HUES48 (cell line): ENCODE results near the gene CARM1.
"Not testable (repeated sequence)": the region's sequence is repeated elsewhere in the genome, so short reads cannot be mapped to it uniquely, and the experiment has no call there.

Source experiments
- H3K27ac ChIP-seq: one replicate; pipeline ENCODE4 v1.7.0; 2013; ENCODE audit warnings: low read depth, low read length, inconsistent platforms
- H3K27me3 ChIP-seq: 2 replicates; pipeline ENCODE4 v1.6.1; 2013; ENCODE audit warnings: mild to moderate bottlenecking, low read length; ENCODE audit not compliant: control insufficient read depth, insufficient read depth
- H3K36me3 ChIP-seq: 2 replicates; pipeline ENCODE4 v1.6.1; 2013; ENCODE audit warnings: low read length; ENCODE audit not compliant: control insufficient read depth, insufficient read depth
- H3K4me1 ChIP-seq: 2 replicates; pipeline ENCODE4 v1.6.1; 2013; ENCODE audit warnings: mild to moderate bottlenecking, low read length; ENCODE audit not compliant: control insufficient read depth, insufficient read depth
- H3K4me3 ChIP-seq: 2 replicates; pipeline ENCODE4 v1.5.1; 2013; ENCODE audit warnings: mild to moderate bottlenecking, low read depth, low read length
- H3K9ac ChIP-seq: 2 replicates; pipeline ENCODE4 v1.6.1; 2013; ENCODE audit warnings: mild to moderate bottlenecking, low read depth, low read length, moderate library complexity
- H3K9me3 ChIP-seq: 2 replicates; pipeline ENCODE4 v1.6.1; 2013; ENCODE audit warnings: low read length; ENCODE audit not compliant: control insufficient read depth, insufficient read depth

The CARM1 gene

DNA sequence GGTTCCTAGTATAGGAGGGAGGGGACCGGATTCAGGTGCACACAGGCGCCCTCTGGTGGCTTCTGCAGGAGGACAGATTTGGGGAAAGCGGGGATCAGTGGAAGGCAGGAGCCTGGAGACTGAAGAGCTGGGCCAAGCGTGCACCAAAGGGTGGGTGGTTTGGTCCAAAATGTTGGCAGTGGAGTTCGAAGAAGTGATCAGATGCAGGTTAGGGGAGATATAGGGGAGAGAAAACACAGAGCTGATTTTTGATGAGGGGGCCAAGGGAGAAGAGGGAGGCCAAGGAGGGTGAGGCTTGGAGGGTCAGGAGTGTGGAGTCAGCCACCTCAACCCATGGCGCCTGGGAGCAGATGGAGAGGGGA lies 6.8 kb upstream of the CARM1 start:
- Histone ChIP-seq H3K4me1 (no peaks in the 10 kb centered on the region), H3K9me3 (no peaks in the 10 kb centered on the region)

DNA sequence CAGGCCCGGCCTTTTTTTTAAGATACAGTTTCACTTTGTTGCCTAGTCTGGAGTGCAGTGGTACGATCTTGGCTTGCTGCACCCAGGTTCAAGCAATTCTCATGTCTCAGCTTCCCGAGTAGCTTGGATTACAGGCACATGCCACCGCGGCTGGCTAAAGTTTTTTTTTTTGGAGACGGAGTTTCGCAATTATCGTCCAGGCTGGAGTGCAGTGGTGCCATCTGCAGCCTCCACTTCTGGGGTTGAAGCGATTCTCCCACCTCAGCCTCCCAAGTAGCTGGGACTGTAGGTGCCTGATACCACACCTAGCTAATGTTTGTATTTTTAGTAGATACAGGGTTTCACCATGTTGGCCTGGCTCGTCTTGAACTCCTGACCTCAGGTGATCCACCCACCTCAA lies 4.9 kb upstream of the CARM1 start:
- Histone ChIP-seq H3K36me3 (no peaks in the 10 kb centered on the region), H3K27me3 (no peaks in the 10 kb centered on the region), H3K9ac (no peak overlapping the region), H3K4me1 (no peaks in the 10 kb centered on the region), H3K4me3 (no peak overlapping the region), H3K9me3 (no peaks in the 10 kb centered on the region), H3K27ac (no peak overlapping the region)

More for the DNA sequence above, 6.8 kb upstream of the CARM1 start:
- no peaks in the 10 kb centered on the region for H3K36me3 ChIP-seq
- H3K4me3 ChIP-seq = no peak overlapping the region
- no peak overlapping the region for H3K9ac ChIP-seq
- no peaks in the 10 kb centered on the region for H3K27me3 ChIP-seq
- H3K27ac ChIP-seq = no peak overlapping the region

DNA sequence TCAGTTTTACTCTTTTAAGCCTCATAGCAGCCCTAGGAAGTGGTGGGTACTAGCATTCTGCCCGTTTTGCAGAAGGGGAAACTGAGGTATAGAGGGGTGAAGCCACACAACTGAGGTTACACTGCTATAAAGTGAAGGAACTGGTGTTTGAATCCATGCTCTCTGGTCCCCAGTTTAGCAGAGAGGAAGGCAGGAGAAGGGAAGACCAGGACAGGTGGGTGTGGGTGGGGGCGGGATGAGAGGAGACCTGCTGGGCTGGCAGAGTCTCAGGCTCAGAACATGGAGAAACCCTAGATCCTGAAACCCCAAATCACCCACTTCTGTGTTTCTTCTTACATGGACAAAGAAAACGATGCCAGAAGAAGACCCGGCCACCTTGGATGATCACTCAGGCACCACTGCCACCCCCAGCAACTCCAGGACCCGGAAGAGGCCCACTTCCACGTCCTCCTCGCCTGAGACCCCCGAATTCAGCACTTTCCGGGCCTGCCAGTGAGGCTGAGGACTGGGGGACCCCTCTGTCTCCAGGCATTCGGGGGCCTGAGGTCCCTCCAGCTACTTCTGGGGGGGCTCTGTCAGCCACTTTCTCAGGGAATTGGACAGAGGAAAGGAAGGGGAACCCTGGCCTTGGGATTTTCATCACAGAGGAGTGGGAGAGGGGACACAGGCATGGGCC lies 2.3 kb upstream of the CARM1 start:
- Histone ChIP-seq H3K9me3 (no peaks in the 10 kb centered on the region), H3K36me3 (no peaks in the 10 kb centered on the region), H3K4me3 (no peak overlapping the region), H3K27me3 (no peaks in the 10 kb centered on the region), H3K4me1 (peaks cover 7% of the 10 kb centered on the region), H3K9ac (no peak overlapping the region), H3K27ac (no peak overlapping the region)

DNA sequence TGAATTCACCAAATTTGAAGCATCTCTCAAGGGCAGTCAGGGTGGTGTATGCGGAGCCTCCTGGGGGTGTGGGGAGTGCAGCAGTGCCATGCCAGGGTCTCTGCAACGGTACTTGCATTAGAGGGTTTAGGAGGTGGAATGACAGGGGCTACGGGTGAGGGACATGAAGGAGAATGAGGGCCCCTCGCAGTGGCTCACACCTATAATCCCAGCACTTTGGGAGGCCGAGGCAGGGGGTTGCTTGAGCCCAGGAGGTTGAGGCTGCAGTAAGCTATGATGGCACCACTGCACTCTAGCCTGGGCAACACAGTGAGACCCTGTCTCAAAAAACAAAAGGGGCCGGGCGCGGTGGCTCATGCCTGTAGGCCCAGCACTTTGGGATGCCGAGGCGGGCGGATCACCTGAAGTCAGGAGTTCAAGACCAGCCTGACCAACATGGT lies 1.5 kb upstream of the CARM1 start:
- not testable (repeated sequence) for H3K27ac ChIP-seq, H3K36me3 ChIP-seq, H3K4me1 ChIP-seq, H3K9me3 ChIP-seq, H3K27me3 ChIP-seq, H3K4me3 ChIP-seq, H3K9ac ChIP-seq

DNA sequence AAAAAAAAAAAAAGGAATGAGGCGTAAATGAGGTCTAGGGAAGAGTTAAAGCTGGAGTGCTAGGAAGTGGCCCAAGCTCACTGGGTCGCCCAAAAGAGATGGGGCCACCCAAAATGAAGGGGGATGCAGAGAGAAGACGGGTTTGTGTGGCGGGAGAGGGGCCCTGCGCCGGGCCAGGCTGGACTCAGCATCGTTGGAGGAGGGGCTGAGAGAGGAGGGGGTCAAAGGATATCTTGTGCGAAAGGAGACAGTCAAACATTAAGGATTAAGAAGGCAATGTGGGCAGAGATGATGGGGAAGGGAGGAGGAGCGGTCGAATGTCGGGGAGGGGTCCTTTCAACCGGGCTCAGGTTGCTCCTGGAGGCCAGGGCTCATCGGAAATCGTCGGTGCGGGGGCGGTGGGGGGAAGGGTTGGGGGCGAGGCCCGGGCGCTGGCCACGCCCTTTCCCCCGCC lies 825 bp upstream of the CARM1 start:
- peaks cover 4% of the 10 kb centered on the region; the same call in 1 of the 2 replicates for H3K36me3 ChIP-seq
- no peaks in the 10 kb centered on the region for H3K27me3 ChIP-seq
- no peaks in the 10 kb centered on the region for H3K9me3 ChIP-seq
- H3K4me3 ChIP-seq = peak overlapping the region; percentile 72
- peaks cover 7% of the 10 kb centered on the region for H3K4me1 ChIP-seq
- H3K27ac ChIP-seq = peak overlapping the region; percentile 93
- H3K9ac ChIP-seq = peak overlapping the region; percentile 75

DNA sequence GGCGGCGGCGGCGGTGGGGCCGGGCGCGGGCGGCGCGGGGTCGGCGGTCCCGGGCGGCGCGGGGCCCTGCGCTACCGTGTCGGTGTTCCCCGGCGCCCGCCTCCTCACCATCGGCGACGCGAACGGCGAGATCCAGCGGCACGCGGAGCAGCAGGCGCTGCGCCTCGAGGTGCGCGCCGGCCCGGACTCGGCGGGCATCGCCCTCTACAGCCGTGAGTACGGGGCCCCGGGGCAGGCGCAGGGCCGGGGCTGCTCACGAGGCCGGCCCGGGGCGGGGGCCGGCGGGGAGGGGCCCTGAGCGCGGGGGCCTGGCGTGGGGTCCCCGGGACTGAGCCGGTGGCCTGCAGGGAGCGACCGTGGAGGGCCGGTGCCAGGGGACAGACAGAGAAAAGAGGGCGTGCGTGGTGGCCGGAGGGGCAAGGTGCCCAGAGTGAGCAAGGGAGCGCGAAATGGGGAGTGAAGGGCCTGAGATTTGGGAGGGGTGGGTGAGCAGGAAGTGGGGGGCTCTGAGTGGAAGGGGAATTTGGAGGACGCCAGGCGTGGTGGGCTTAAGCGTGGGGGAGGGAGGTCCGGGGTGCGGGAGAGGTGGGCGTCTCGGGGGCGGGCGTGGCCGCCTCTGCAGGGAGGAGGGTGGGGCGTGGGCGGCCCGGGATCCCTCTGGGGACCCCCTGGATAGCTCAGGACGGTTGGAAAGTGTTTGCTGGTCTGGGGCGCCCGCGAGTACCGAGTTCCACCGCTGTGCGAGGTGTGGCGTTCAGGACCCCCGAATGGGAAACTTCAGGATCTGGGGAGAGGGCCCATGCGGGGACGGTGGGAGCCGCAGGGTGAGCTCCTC lies 575 bp downstream of the CARM1 start:
- Histone ChIP-seq H3K27me3 (no peaks in the 10 kb centered on the region), H3K36me3 (peaks cover 4% of the 10 kb centered on the region; the same call in 1 of the 2 replicates), H3K27ac (peak overlapping the region; percentile 78), H3K4me1 (peaks cover 7% of the 10 kb centered on the region), H3K9ac (peak overlapping the region; percentile 70), H3K9me3 (no peaks in the 10 kb centered on the region), H3K4me3 (peak overlapping the region; percentile 77)

DNA sequence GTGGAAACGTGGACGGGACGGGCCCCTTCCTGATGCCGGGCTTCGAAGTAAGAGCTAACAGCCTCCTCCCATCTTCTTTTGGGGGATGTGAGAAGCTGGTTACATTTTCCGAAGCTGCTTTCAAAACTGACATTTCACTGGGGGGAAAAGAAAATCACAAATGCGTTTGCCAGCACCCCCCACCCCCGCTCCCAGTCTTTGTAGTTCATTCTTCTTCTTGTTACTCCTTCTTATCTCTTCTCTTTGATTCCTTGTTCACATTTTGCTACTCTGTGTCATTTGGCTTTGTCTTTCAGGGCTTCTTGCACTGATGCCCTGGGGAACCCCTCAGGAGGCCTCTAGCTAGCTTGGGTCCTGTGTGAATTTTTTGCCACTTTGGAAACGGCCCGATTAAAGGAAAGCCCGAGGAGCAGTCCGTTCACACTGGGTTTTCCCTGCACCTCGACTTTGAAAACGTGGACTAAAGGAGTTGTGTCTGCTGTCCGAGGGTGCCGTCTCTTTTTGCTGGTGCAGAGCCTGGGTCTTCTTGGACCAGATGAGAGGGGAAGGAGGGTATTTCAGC lies 1.3 kb downstream of the CARM1 start:
- no peaks in the 10 kb centered on the region for H3K9me3 ChIP-seq
- peaks cover 4% of the 10 kb centered on the region; the same call in 1 of the 2 replicates for H3K36me3 ChIP-seq
- H3K27ac ChIP-seq = peak overlapping the region; percentile 78
- peak overlapping the region; percentile 45 for H3K9ac ChIP-seq
- H3K4me1 ChIP-seq = peaks cover 7% of the 10 kb centered on the region
- no peaks in the 10 kb centered on the region for H3K27me3 ChIP-seq
- peak overlapping the region; percentile 77 for H3K4me3 ChIP-seq

DNA sequence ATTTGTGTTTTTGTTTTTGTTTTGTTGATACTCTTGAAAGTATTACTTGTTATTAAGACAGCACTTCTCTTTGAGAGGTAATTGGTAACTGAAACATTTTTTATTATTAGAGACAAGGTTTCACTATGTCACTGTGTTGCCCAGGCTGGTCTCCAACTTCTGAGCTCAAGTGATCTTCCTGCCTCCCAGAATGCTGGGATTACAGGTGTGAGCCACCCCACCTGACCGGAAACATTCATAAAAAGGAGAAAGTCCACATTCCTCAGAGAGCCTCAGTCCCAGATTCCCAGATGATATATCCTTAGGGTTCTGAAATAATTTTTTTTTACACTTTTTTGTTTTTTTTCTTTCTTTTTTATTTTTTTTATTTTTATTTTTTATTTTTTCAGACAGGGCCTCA lies 2.7 kb downstream of the CARM1 start:
- Histone ChIP-seq H3K4me3 (no peak overlapping the region), H3K4me1 (peaks cover 11% of the 10 kb centered on the region), H3K27me3 (no peaks in the 10 kb centered on the region), H3K27ac (no peak overlapping the region), H3K9me3 (no peaks in the 10 kb centered on the region), H3K9ac (no peak overlapping the region), H3K36me3 (peaks cover 4% of the 10 kb centered on the region; the same call in 1 of the 2 replicates)

DNA sequence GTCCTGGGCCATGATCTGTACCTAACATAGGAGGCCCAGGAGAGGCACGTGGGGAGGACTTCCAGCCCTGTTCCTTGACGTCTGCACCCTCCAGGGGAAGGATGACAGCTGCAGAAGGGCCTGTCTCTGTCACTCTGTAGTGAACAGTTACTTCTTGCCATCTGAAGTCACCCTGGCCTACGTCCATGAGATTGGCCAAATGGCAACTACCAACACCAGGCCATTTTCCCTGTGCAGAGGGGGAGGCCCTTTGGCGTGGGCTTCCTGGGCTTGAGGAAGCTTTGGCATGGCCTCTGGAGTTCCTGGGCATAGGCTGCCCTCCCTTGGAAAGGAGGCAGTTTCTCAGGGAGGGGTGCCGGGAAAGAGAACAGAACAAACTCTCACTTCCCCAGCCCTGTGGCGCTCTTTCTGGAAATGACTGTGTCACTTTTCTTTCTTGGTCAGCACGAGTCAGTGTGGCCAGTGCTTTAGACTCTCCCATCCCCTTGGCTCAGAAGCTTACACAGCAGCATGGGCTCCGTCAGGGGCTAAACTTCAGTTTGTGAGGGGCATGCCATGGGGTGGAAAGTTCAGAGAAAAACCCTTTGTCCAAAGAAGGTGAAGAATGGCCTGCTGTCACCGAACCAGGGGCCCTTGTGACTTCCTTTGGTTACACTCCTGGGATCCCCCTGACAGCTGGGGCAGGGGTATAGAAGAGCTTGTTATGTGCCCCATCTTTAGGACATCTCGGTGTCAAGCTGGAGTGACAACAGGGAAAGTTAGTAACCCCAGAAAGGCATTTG lies 5.3 kb downstream of the CARM1 start:
- no peak overlapping the region for H3K9ac ChIP-seq

DNA sequence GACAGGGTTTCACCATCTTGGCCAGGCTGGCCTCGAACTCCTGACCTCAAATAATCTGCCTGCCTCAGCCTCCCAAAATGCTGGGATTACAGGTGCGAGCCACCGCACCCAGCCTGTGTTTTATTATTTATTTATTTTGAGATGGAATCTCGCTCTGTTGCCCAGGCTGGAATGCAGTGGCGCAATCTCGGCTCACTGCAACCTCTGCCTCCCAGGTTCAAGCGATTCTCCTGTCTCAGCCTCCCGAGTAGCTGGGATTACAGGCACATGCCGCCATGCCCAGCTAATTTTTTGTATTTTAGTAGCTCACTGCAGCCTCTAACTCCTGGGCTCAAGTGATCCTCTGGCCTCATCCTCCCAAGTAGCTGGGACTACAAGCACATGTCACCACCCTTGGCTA lies 6.3 kb downstream of the CARM1 start:
- not testable (repeated sequence) for H3K27ac ChIP-seq, H3K4me3 ChIP-seq, H3K36me3 ChIP-seq, H3K9me3 ChIP-seq, H3K27me3 ChIP-seq, H3K9ac ChIP-seq
- peaks cover 36% of the 10 kb centered on the region for H3K4me1 ChIP-seq

More for the DNA sequence above, 5.3 kb downstream of the CARM1 start:
- Histone ChIP-seq H3K27ac (no peak overlapping the region), H3K4me1 (peaks cover 31% of the 10 kb centered on the region), H3K27me3 (no peaks in the 10 kb centered on the region), H3K4me3 (no peak overlapping the region), H3K36me3 (peaks cover 4% of the 10 kb centered on the region; the same call in 1 of the 2 replicates), H3K9me3 (no peaks in the 10 kb centered on the region)
